HL-60 (cell line): Measurements from ENCODE around the gene MPRIP.

Experiments
- DNase-seq, 2 experiments: peaks; one replicate each; pipeline ENCODE4 v3.0.0-alpha.2; 2010 to 2020; ENCODE audit warnings: low read depth in 1 of 2, low spot score in 1 of 2
- H3K27ac ChIP-seq: fragments of 250-450 bp; sonication (Bioruptor Pico); replicated peaks from 2 replicates; pipeline ENCODE4 v1.5.1; 2020; ENCODE audit warnings: mild to moderate bottlenecking, moderate library complexity
- H3K27me3 ChIP-seq: fragments of 250-450 bp; sonication (Bioruptor Pico); 2 replicates; pipeline ENCODE4 v1.5.1; 2021; ENCODE audit warnings: mild to moderate bottlenecking, moderate library complexity; ENCODE audit not compliant: insufficient read depth, poor library complexity, severe bottlenecking
- H3K4me3 ChIP-seq: replicated peaks from 2 replicates; pipeline ENCODE4 v1.5.1; 2011; ENCODE audit warnings: mild to moderate bottlenecking, control low read depth, low read length; ENCODE audit not compliant: insufficient read depth
- CTCF ChIP-seq: IDR thresholded peaks from one replicate; pipeline ENCODE4 v1.5.1; 2011; ENCODE audit warnings: low read length, control low read depth, inconsistent platforms; ENCODE audit not compliant: insufficient read depth
- GABPA ChIP-seq: IDR thresholded peaks from 2 replicates; pipeline ENCODE4 v1.6.1; 2012; ENCODE audit warnings: low read depth
- POLR2AphosphoS5 ChIP-seq: IDR thresholded peaks from 2 replicates; pipeline ENCODE4 v1.6.1; 2012; ENCODE audit warnings: low read depth
- REST ChIP-seq: IDR thresholded peaks from 2 replicates; pipeline ENCODE4 v1.6.1; 2012; ENCODE audit warnings: low read depth; ENCODE audit not compliant: insufficient replicate concordance
- SPI1 ChIP-seq: IDR thresholded peaks from 2 replicates; pipeline ENCODE4 v1.6.1; 2012; ENCODE audit warnings: low read depth, mild to moderate bottlenecking, borderline replicate concordance

Gene MPRIP

GRCh38 chr17:17036524-17036998 is 5.7 kb upstream of the MPRIP start:
- H3K27ac ChIP-seq = no peak overlapping the region; the same call in 1 of the 2 replicates
- H3K4me3 ChIP-seq = no peak overlapping the region
- TF ChIP-seq POLR2AphosphoS5 (peak; percentile 64), REST (no peak)
- DNase-seq = peak; percentile 43 to 71
- H3K27me3 ChIP-seq = no peaks in the 10 kb centered on the region

GRCh38 chr17:17039911-17040310 is 2.3 kb upstream of the MPRIP start:
- H3K27ac ChIP-seq = no peak overlapping the region
- no peaks in the 10 kb centered on the region for H3K27me3 ChIP-seq
- no peak overlapping the region for H3K4me3 ChIP-seq
- no peak for TF ChIP-seq POLR2AphosphoS5
- TF ChIP-seq SPI1 = no peak
- no peak for TF ChIP-seq GABPA
- TF ChIP-seq REST = no peak
- TF ChIP-seq CTCF = no peak
- DNase-seq = no peak

- Histone ChIP-seq H3K27me3 (no peaks in the 10 kb centered on the region), H3K27ac (no peak overlapping the region), H3K4me3 (no peak overlapping the region)
- DNase-seq = no peak
- TF ChIP-seq CTCF (no peak), GABPA (no peak), REST (no peak), POLR2AphosphoS5 (no peak), SPI1 (no peak)
Measured at GRCh38 chr17:17041018-17041521, 1.2 kb upstream of the MPRIP start.
